ENCODE results near the gene EPB41L2.

- TF ChIP-seq CTCF (IDR thresholded peaks at IDR 0.05; ENCODE audit: insufficient read depth, low read depth, low read length) (no peak), EZH2 (IDR thresholded peaks at IDR 0.05; ENCODE audit: insufficient read depth, low read length) (no peak)
Observed at GRCh38 chr6:130822736-130823135, 240.3 kb downstream of the EPB41L2 start.
